IMR-90 (cell line): Measurements from ENCODE around the gene ARFGAP2. TPM values are rescaled to one million over a fixed set of nuclear protein-coding genes. Genes with fewer than 3 reads are reported as not detected.

ENCODE experiments used
- ATAC-seq: fragments of 200-7000 bp; cut with Tn5 transposase; 2 replicates; pipeline ENCODE4 v1.9.1; 2020; ENCODE audit warnings: low read depth, mild to moderate bottlenecking, moderate library complexity
- BruUV-seq: library from RNA; stranded (reverse); fragments of 400-500 nt; replicated peaks from 2 replicates; lab custom pipeline; 2021; lab: Mats Ljungman, UMichigan
- CTCF ChIA-PET: fragments of 300-600 bp; formaldehyde crosslinking; extraction: SDS; loops from one replicate; lab custom pipeline; 2021; ENCODE audit warnings: antibody characterized with exemption; lab: Yijun Ruan, JAX
- POLR2A ChIA-PET: fragments of 300-600 bp; sonication (Branson Sonifier 250); formaldehyde crosslinking; loops from one replicate; lab custom pipeline; 2022; ENCODE audit warnings: antibody characterized with exemption; ENCODE audit not compliant: unreplicated experiment; lab: Charles Lee
- DNase-seq: peaks from one replicate; pipeline ENCODE4 v3.0.0; 2013
- H2AFZ ChIP-seq: replicated peaks from 2 replicates; pipeline ENCODE3; 2013; ENCODE audit warnings: low read length, mild to moderate bottlenecking; ENCODE audit not compliant: poor library complexity
- H2AK5ac ChIP-seq: 2 replicates; pipeline ENCODE4 v1.6.1; 2013; ENCODE audit warnings: low read depth, low read length, inconsistent platforms
- H2AK9ac ChIP-seq: replicated peaks from 2 replicates; pipeline ENCODE3; 2013; ENCODE audit warnings: mild to moderate bottlenecking, low read depth, low read length, moderate library complexity; ENCODE audit not compliant: poor library complexity
- H2BK120ac ChIP-seq: 2 replicates; pipeline ENCODE4 v1.6.1; 2013; ENCODE audit warnings: low read depth, low read length, inconsistent platforms
- H2BK15ac ChIP-seq: 3 replicates; pipeline ENCODE4 v1.6.1; 2013; ENCODE audit warnings: low read depth, low read length, inconsistent platforms
- H2BK20ac ChIP-seq: 2 replicates; pipeline ENCODE4 v1.6.1; 2013; ENCODE audit warnings: low read depth, mild to moderate bottlenecking, inconsistent platforms, low read length, moderate library complexity
- H2BK5ac ChIP-seq: 2 replicates; pipeline ENCODE4 v1.6.1; 2013; ENCODE audit warnings: mild to moderate bottlenecking, low read depth, low read length, inconsistent platforms; ENCODE audit not compliant: poor library complexity, severe bottlenecking
- H3K14ac ChIP-seq: replicated peaks from 2 replicates; pipeline ENCODE4 v1.6.1; 2013; ENCODE audit warnings: low read depth, low read length, inconsistent platforms
- H3K18ac ChIP-seq: 2 replicates; pipeline ENCODE4 v1.6.1; 2013; ENCODE audit warnings: low read depth, low read length, control low read depth
- H3K23ac ChIP-seq: 2 replicates; pipeline ENCODE4 v1.6.1; 2013; ENCODE audit warnings: low read depth, low read length, inconsistent platforms
- H3K27ac ChIP-seq: 2 replicates; pipeline ENCODE4 v1.5.1; 2013; ENCODE audit warnings: mild to moderate bottlenecking, control low read depth, low read length; ENCODE audit not compliant: insufficient read depth
- H3K27me3 ChIP-seq: 2 replicates; pipeline ENCODE4 v1.6.1; 2013; ENCODE audit warnings: low read length; ENCODE audit not compliant: control insufficient read depth, insufficient read depth
- H3K36me3 ChIP-seq: 2 replicates; pipeline ENCODE4 v1.6.1; 2013; ENCODE audit warnings: low read length, mixed read lengths; ENCODE audit not compliant: control insufficient read depth, insufficient read depth
- H3K4ac ChIP-seq: 2 replicates; pipeline ENCODE4 v1.6.1; 2013; ENCODE audit warnings: low read depth, low read length, inconsistent platforms
- H3K4me1 ChIP-seq: 2 replicates; pipeline ENCODE4 v1.6.1; 2013; ENCODE audit warnings: low read length, mixed read lengths; ENCODE audit not compliant: control insufficient read depth, insufficient read depth
- H3K4me2 ChIP-seq: 2 replicates; pipeline ENCODE4 v1.6.1; 2013; ENCODE audit warnings: low read depth, mild to moderate bottlenecking, control low read depth, low read length, moderate library complexity
- H3K4me3 ChIP-seq: 2 replicates; pipeline ENCODE4 v1.5.1; 2013; ENCODE audit warnings: low read depth, mild to moderate bottlenecking, control low read depth, low read length, moderate library complexity; ENCODE audit not compliant: insufficient read depth
- H3K56ac ChIP-seq: 2 replicates; pipeline ENCODE4 v1.6.1; 2013; ENCODE audit warnings: low read length, inconsistent platforms; ENCODE audit not compliant: insufficient read depth; ENCODE audit errors: extremely low read depth
- H3K79me1 ChIP-seq, 2 experiments: 2 replicates each; pipeline ENCODE4 v1.6.1; 2013; ENCODE audit warnings: low read length in 2 of 2, inconsistent platforms in 1 of 2, low read depth in 1 of 2
- H3K9ac ChIP-seq: 2 replicates; pipeline ENCODE4 v1.6.1; 2013; ENCODE audit warnings: low read depth, low read length, control low read depth
- H3K9me1 ChIP-seq: 2 replicates; pipeline ENCODE4 v1.6.1; 2013; ENCODE audit warnings: low read length, inconsistent platforms; ENCODE audit not compliant: insufficient read depth
- H3K9me3 ChIP-seq: 2 replicates; pipeline ENCODE4 v1.6.1; 2013; ENCODE audit warnings: low read length; ENCODE audit not compliant: control insufficient read depth, insufficient read depth
- H4K20me1 ChIP-seq: 2 replicates; pipeline ENCODE4 v1.6.1; 2013; ENCODE audit warnings: low read length, inconsistent platforms; ENCODE audit not compliant: insufficient read depth
- H4K5ac ChIP-seq: 2 replicates; pipeline ENCODE4 v1.6.1; 2013; ENCODE audit warnings: mild to moderate bottlenecking, low read depth, low read length, control low read depth
- H4K8ac ChIP-seq, 2 experiments: 2 replicates each; pipeline ENCODE4 v1.6.1; 2013; ENCODE audit warnings: low read depth in 2 of 2, low read length in 2 of 2, control low read depth in 1 of 2, inconsistent platforms in 1 of 2
- H4K91ac ChIP-seq: 2 replicates; pipeline ENCODE4 v1.6.1; 2013; ENCODE audit warnings: low read depth, low read length, inconsistent platforms; ENCODE audit not compliant: insufficient read depth
- CHD1 ChIP-seq: IDR thresholded peaks from 2 replicates; pipeline ENCODE4 v1.6.1; 2012; ENCODE audit warnings: low read depth, low read length, improper control_type of control experiment
- MAFK ChIP-seq: IDR thresholded peaks from 2 replicates; pipeline ENCODE4 v1.6.1; 2012; ENCODE audit warnings: low read depth, low read length, improper control_type of control experiment
- NFE2L2 ChIP-seq: fragments of 150-350 bp; IDR thresholded peaks from 2 replicates; pipeline ENCODE4 v1.6.1; 2016; ENCODE audit warnings: low read depth, mild to moderate bottlenecking, low read length
- RAD21 ChIP-seq: IDR thresholded peaks from 2 replicates; pipeline ENCODE4 v1.6.1; 2012; ENCODE audit warnings: low read length, improper control_type of control experiment
- RFX5 ChIP-seq: IDR thresholded peaks from 2 replicates; pipeline ENCODE4 v1.8.0; 2012; ENCODE audit warnings: low read depth, mild to moderate bottlenecking, low read length, moderate library complexity
- WGBS, 2 experiments: methylation state at CpG; one replicate each; pipeline versions ENCODE4 v1.1.5 to v1.1.7; 2013; ENCODE audit warnings: missing lambda C conversion rate in 2 of 2; ENCODE audit not compliant: insufficient read length in 1 of 2; ENCODE audit errors: extremely low coverage in 2 of 2; 5-methylcytosine and 5-hydroxymethylcytosine counted together
- dilution Hi-C: fragments of 300-500 bp; cut with HindIII; formaldehyde crosslinking; loops from one replicate; pipeline ENCODE4 v1.14.3; 2018; ENCODE audit warnings: low sequenced_read_pairs; ENCODE audit not compliant: unreplicated experiment
- in situ Hi-C: fragments of 300-500 bp; cut with MboI; formaldehyde crosslinking; loops from 3 replicates; pipeline ENCODE4 v1.14.3; 2019; ENCODE audit warnings: low sequenced_read_pairs, inconsistent platforms, mixed read lengths
- intact Hi-C: fragments of 100-400 bp; cut with micrococcal nuclease; formaldehyde crosslinking; loops from 2 replicates; pipeline ENCODE4 v1.10.0; 2022
- polyA plus RNA-seq, 3 experiments: library from polyadenylated mRNA; depleted of rRNA; stranded (reverse); fragments of >200 nt; gene quantifications; 2 replicates each; pipeline ENCODE4 v1.2.3, GENCODE V29; 2012; ENCODE audit warnings: low replicate concordance in 1 of 3
- total RNA-seq: library from RNA; depleted of rRNA; stranded (reverse); fragments of >200 nt; gene quantifications from 2 replicates; pipeline ENCODE4 v1.2.3, GENCODE V29; 2012

Gene ARFGAP2
- total and polyA plus RNA-seq, 2 of the 4 experiments (the other 2 are of a cell fraction): 54.7 to 87.8 TPM

- Histone ChIP-seq H3K79me1 (peaks cover 23 to 75% of the 10 kb centered on the region in 2 experiments; a peak in 3 of 4 replicates), H2BK120ac (no peak overlapping the region), H2BK20ac (no peak overlapping the region), H3K9me3 (no peaks in the 10 kb centered on the region), H3K4me3 (no peak overlapping the region), H4K91ac (no peak overlapping the region), H3K56ac (no peak overlapping the region), H3K9me1 (0 out of 2 replicates have a peak, but pooled peaks cover 3% of the 10 kb centered on the region), H3K4ac (no peak overlapping the region), H2AFZ (no peak overlapping the region), H3K36me3 (peaks cover 52% of the 10 kb centered on the region), H2AK9ac (no peak overlapping the region), H3K9ac (no peak overlapping the region), H3K27me3 (no peaks in the 10 kb centered on the region), H4K5ac (no peak overlapping the region), H2BK15ac (no peak overlapping the region), H3K4me1 (peaks cover 7% of the 10 kb centered on the region), H3K27ac (no peak overlapping the region), H3K23ac (no peak overlapping the region), H3K18ac (no peak overlapping the region), H3K4me2 (no peak overlapping the region), H4K20me1 (peaks cover 36% of the 10 kb centered on the region), H2BK5ac (no peak overlapping the region), H4K8ac (no peak overlapping the region), H2AK5ac (no peak overlapping the region), H3K14ac (no peak overlapping the region)
- no TSS peak for BruUV-seq
- DNase-seq (no peak), ATAC-seq (no peak)
- 80% methylated on average over 1 of the region's 6 CpGs; no CpG with 5 or more reads in 1 of the 2 experiments for WGBS, 2 experiments
- intact Hi-C loops: no loop called here
- CTCF ChIA-PET: no interaction called here
- TF ChIP-seq CHD1 (no peak), RFX5 (no peak), MAFK (no peak), RAD21 (no peak), NFE2L2 (no peak)
- dilution Hi-C loops: no loop called here
- POLR2A ChIA-PET: interaction anchor here (0.9 kb wide), 1 partner anchor 10 kb away, joined by 6 read pairs; no protein-coding TSS in a partner anchor
- in situ Hi-C loops: no loop called here
Measured at GRCh38 chr11:47172740-47173336, 3.8 kb downstream of the ARFGAP2 start.
